ENCODE results near the gene GAL3ST2.
A peak's percentile ranks its signal among the peaks of the same experiment; 100 is the strongest.
"Not testable (repeated sequence)": the region's sequence is repeated elsewhere in the genome, so short reads cannot be mapped to it uniquely, and the experiment has no call there.

Gene GAL3ST2

GRCh38 chr2:241776336-241777169, at the start of gene GAL3ST2:
TSS of gene GAL3ST2 (plus strand) at chr2:241776822. CDS start at chr2:241776956, 134 bp downstream.
- no peak for DNase-seq (ENCODE audit: low read depth in 2 of 2)

DNA sequence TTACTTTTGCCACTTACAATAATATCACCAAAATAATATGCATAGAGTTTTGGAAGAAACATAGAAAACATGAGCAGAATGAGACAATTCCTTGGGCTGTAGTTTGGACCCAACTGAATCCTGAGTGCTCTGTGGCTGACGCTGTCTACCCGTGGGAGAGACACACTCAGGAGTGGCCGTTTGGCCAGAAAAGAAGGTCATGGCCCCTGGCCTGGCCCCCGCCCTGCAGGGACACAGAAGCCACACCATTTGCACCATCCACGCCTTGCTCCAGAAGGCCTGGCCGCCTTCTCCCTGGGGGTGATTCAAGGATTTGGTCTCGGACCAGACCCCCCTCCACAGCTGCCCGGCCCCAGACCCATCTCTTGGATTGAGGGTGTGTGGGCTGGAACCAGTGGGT, 48.6 kb upstream of the GAL3ST2 start:
- DNase-seq (ENCODE audit: low read depth in 2 of 2) = no peak

DNA sequence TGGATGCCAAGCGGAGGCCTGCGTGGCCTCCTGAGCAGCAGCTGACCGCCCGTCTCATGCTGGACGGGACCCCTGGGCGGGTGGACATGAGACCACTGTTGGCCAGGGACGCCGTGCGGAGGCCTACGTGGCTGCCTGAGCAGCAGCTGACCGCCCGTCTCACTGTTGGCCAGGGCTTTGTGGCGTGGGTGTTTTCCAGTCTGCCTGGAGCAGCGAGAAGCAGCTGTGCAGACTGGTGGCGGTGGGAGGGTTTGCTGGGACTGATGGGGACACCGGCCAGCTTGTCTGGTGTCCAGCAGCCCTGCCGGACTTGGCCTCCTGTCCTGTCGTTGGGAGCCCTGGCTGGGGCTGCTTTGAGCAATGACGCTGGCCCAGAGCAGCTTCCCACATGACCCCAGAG, 48.0 kb upstream of the GAL3ST2 start:
- no peak for DNase-seq (ENCODE audit: low read depth in 2 of 2)

DNA sequence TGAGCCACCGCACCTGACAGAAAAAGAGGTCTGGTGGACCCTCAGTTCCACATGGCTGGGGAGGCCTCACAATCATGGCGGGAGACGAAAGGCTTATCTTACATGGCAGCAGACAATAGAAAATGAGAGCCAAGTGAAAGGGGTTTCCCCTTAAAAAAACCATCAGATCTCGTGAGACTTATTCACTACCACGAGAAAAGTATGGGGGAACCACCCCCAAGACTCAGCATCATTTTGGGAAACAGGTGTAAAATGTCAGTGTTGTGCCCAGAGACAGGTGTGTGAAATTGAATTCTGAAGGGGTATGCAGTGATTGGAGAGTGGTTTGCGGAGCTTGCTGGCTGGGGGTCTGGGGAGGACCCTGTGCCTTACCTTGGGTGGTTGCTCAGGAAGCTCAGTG, 46.8 kb upstream of the GAL3ST2 start:
- DNase-seq (ENCODE audit: low read depth in 2 of 2) = no peak

- DNase-seq (ENCODE audit: low read depth in 2 of 2) = no peak
Observed at GRCh38 chr2:241730671-241731293, 45.8 kb upstream of the GAL3ST2 start.

DNA sequence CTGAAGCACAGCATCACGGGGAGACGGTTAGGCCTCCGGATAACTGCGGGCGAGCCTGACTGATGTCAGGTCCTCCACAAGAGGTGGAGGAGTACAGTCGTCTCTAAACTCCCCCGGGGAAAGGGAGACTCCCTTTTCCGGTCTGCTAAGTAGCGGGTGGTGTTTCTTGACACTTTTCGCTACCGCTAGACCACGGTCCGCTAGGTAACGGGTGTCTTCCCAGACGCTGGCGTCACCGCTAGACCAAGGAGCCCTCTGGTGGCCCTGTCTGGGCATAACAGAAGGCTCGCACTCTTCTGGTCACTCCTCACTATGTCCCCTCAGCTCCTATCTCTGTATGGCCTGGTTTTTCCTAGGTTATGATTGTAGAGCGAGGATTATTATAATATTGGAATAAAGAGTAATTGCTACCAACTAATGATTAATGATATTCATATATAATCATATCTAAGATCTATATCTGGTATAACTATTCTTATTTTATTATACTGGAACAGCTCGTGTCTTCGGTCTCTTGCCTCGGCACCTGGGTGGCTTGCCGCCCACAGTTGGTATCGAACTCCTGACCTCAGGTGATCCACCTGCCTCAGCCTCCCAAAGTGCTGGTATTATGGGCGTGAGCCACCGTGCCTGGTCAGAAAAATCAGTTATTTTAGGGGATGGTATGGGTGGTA, 44.0 kb upstream of the GAL3ST2 start:
- DNase-seq (ENCODE audit: low read depth in 2 of 2) = peak in 1 of 2 donors; percentile 33

DNA sequence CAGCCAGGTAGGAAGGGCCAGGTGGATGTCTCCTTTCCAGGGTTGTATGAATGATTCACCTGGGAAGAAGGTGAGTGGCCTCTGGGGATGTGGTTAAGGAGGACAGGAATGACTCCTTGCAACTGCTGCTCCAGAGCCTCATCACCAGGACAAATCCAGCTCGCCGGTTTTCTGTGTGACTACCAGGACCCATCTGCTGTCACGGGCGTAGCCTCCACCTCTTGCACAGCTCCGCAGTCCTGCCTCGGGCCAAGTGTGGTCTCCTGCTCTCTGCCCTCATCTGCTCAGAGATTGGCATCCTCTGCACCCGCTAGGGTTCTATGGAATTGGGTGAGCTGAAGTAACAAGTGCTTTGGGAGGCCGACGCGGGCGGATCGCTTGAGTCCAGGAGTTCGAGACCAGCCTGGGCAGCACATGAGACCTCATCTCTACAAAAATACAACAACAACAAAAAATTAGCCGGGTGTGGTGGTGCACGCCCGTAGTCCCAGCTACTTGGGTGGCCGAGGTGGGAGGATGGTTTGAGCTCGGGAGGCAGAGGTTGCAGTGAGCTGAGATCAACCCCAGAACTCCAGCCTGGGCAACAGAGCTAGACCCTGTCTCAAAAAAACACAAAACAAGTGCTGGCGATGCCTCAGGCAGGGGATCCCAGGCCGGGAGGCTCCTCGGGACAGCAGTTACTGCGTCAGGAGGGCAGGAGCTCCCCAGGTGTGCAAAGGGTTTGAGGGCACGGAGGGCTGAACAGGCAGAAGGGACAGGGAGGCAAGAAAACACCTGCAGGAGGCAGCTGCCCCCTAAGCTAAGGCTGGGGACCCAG, 43.0 kb upstream of the GAL3ST2 start:
- DNase-seq (ENCODE audit: low read depth in 2 of 2) = no peak

- no peak for DNase-seq (ENCODE audit: low read depth in 2 of 2)
Observed at GRCh38 chr2:241734208-241734466, 42.5 kb upstream of the GAL3ST2 start.

DNA sequence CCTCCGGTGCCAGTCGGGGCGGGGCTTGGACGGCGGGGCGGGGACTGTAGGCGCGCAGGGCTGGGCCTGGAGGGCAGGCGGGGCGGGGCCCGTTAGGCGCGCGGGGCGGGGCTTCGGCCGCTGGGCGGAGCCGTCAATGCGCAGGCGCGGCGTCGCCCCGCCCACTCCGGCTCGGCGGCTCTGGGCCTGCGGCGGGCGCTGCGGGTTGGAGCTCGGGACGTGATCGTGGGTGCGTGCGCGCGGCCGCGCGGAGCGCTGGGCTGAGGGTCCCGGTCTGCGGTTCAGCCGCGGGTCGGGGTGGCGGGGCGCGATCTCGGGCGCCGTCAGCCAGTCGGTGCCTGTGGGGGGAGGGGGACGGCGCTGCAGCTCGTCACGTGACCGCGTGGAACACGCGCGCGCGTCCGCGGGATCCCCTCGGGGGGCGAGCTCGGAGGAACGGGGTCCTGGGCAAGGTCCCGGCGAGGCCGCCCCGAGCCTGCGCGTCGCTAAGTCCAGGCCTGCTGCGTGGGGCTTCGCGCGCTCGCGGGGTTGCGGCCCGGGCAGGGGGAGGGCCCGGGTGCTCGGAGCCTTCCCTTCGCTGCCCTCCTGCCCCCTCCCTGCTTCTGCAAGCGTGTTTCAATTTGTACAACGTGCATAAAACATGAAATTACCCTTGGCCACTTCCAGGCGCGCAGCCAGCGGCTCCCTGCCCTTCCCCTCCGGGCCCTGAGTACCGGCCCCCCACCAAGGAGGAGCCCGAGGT, 42.0 kb upstream of the GAL3ST2 start, which contains the start of gene D2HGDH:
D2HGDH (plus strand) TSS at position 164 of the 742 bp plus-strand sequence. CDS start 595 bp downstream, outside the sequence.
- DNase-seq (ENCODE audit: low read depth in 2 of 2) = peak; percentile 89 to 93

- no peak for DNase-seq (ENCODE audit: low read depth in 2 of 2)
Observed at GRCh38 chr2:241736111-241736510, 40.5 kb upstream of the GAL3ST2 start.

DNA sequence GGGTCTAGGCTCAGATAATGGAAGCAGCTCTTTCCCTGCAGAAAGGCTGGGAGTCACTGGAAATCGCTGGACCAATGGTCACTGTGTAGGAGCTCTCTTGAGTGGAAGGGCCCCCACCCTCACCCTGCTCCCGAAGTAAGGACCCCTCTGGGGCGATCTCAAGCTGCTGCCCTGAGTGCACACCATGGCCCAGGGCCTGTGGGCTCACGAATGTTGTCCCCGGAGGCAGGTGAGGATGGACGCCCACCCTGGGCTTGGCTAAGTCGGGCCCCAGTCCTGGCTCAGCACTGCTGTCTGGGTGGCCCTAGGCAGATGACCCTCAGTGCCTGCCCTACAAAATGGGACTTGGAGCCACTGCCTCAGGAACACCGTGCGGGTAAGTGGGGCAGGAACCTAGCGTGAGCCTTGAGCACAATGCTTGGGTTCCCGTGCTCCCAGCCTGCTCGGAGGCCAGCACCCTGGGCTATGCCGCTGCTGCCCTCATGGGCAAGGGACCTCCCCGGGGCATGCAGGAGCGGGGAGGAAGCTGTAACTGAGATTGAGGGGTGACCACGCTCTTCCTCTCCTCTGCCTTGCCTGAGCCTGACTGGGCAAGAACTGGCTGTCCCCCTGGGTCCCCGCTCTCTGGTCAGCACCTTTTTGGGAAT, 38.5 kb upstream of the GAL3ST2 start:
- DNase-seq (ENCODE audit: low read depth in 2 of 2) = no peak

DNA sequence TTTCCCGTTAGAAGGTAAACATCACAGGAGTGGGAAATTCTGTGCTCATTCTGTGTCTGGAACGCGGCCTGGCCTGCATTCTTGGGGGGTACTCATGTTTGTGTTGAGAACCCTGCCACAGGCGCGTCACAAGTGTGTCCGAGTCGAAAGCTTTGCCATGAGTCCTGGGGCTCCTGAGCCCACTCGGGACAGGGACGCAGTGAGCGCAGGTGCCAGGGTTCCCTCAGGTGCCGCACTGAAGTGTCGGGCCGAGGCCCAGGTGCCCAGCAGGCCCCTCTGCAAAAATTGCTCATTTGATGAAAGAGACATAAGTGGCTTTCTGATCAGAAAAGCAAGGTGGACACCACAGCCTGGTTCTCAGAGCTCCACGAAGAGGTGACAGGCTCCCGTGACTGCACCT, 37.4 kb upstream of the GAL3ST2 start:
- DNase-seq (ENCODE audit: low read depth in 2 of 2) = no peak

GRCh38 chr2:241739651-241740050, 37.0 kb upstream of the GAL3ST2 start:
- peak in 1 of 2 donors; percentile 21 for DNase-seq (ENCODE audit: low read depth in 2 of 2)

DNA sequence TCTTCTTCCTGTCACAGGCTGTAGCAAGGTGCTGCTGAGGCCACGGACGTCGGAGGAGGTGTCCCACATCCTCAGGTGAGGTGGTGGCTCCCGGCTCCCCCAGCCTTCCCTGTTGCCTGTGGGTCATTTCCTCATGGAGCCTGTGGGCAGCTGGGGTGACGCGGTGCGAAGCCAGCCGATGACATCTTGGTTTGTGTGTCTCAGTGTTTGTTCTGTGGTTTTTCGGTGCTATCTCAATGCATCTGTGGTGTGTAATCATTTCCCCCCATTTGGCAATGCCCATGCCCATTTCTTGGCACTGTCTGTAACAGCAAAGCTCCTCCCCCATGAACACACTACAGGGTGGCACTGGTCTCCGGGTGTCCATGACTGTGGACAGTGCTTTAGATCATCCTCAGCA, 35.6 kb upstream of the GAL3ST2 start:
- DNase-seq (ENCODE audit: low read depth in 2 of 2) = no peak

DNA sequence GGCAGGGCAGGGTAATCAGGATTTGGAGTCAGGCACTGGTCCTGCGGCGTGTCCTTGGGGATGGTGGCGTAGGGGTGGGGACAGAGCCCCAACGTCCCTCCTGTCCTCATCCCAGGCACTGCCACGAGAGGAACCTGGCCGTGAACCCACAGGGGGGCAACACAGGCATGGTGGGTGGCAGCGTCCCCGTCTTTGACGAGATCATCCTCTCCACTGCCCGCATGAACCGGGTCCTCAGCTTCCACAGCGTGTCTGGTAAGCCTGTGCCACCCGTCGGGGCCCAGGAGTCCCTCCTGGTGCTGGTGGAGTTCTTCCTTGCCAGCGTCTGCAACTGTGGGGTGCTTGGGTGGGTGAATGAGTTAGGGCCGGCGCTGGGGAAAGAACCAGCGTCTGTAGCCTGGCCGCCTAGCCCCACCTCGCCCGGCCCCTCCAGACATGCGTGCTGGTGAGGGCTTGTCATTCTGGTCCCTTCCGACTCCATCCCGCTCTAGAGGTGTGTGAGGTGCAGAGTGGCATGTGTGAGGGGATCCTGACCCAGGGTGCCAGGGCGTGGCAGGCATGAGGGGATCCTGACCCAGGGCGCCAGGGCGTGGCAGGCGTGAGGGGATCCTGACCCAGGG, 34.2 kb upstream of the GAL3ST2 start:
- DNase-seq (ENCODE audit: low read depth in 2 of 2) = no peak

DNA sequence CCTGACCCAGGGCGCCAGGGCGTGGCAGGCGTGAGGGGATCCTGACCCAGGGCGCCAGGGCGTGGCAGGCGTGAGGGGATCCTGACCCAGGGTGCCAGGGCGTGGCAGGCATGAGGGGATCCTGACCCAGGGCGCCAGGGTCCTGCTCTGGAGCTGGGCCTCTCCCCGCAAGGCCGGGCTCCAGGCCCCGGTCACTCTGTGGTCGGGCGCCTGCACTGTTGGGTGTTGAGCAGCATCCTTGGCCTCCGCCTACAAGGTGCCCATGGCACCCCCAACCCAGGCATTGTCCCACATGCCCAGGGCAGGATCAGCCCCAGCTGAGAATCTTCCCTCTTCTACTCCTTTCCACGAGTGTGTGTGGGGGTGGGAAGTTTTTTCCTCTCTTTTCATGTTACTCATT, 33.6 kb upstream of the GAL3ST2 start:
- not testable (repeated sequence) for DNase-seq (ENCODE audit: low read depth in 2 of 2)

DNA sequence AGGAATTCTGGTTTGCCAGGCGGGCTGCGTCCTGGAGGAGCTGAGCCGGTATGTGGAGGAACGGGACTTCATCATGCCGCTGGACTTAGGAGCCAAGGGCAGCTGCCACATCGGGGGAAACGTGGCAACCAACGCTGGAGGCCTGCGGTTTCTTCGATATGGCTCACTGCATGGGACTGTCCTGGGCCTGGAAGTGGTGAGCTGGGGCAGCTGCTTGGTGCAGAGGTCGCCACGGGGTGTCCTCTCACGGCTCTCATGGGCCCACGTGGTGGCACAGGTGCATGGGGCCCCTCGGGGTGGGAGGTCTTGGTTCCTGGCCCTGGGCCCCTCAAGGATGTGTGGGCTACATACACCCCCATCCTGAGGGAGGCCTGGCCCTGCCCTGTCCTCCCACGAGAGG, 33.0 kb upstream of the GAL3ST2 start:
- DNase-seq (ENCODE audit: low read depth in 2 of 2) = no peak

DNA sequence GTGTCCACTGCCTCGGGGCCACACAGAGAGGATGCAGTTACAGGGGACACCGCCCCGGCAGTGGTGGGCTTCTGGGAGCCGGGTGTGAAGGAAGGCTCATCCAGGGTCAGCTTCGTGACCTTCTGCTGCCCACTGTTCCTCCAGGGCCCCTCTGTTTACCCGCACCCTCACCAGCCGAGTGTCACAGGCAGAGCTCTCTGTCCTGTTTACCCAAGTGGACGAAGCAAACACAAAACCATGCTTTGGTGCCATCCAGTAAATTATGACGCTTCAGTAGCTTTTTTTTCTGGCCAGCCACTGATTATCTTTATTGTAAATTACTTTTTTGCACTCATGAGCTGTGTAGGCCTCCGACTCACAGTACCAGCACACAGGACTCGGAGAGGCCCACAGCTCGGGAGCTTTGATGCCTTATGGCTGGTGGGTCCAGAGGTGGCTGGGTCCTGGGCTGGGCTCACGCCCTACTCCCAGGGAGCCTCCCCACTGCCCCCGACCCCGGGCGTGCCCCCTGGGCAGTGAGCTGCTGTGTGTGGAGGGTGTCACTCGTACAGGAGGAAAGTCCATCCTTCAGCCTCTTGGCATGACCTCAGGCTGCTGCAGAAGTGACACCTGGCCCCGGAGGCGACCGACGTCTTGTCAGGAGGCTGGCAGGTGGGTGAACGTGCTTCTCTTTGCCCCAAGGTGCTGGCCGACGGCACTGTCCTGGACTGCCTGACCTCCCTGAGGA, 32.4 kb upstream of the GAL3ST2 start:
- DNase-seq (ENCODE audit: low read depth in 2 of 2) = no peak

DNA sequence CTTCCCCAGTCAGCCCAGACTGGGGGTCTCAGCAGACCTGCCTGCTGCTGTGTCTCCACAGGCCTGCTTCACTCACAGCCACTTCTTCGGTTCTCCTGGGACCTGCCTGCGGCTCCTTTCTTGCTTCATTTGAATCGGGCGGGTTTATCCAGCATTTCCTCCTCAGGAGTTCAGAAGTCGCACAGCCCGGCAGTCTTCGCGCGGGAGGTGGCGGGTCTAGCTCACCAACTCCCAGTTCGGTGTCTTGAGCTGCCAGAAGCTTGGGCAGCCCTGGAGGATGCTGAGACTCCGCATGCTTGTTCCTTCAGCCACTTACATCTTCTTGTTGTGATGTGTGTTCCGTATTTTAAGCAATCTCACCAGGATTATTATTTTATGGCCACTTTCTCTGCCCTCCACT, 31.3 kb upstream of the GAL3ST2 start:
- DNase-seq (ENCODE audit: low read depth in 2 of 2) = no peak

GRCh38 chr2:241746084-241746483, 30.5 kb upstream of the GAL3ST2 start:
- no peak for DNase-seq (ENCODE audit: low read depth in 2 of 2)

All from stimulated activated CD4-positive, alpha-beta T cell treated with anti-CD3 and anti-CD28 coated beads, Interleukin-1b, Interleukin-23, amount 100 ng/mL, for 1 hour (primary cell).